Caco-2 (cell line): ENCODE results near the gene RHBDL2. TPM values are rescaled to one million over a fixed set of nuclear protein-coding genes. Genes with fewer than 3 reads are reported as not detected.
"Not testable (repeated sequence)": the region's sequence is repeated elsewhere in the genome, so short reads cannot be mapped to it uniquely, and the experiment has no call there.

ENCODE experiments used
- BruUV-seq: library from RNA; stranded (reverse); fragments of 400-500 nt; replicated peaks from 2 replicates; lab custom pipeline; 2021; lab: Mats Ljungman, UMichigan
- CTCF ChIA-PET: fragments of 300-600 bp; sonication (Branson Sonifier 250); formaldehyde crosslinking; loops from one replicate; lab custom pipeline; 2022; ENCODE audit warnings: antibody characterized with exemption; lab: Charles Lee
- POLR2A ChIA-PET: fragments of 300-600 bp; sonication (Branson Sonifier 250); formaldehyde crosslinking; loops from one replicate; lab custom pipeline; 2022; ENCODE audit warnings: antibody characterized with exemption; lab: Charles Lee
- DNase-seq, 2 experiments: peaks; one replicate each; pipeline versions ENCODE4 v3.0.0 to v3.0.0-alpha.2; 2020 to 2022
- H3K27me3 ChIP-seq: replicated peaks from 2 replicates; pipeline ENCODE4 v1.6.0; 2011; ENCODE audit warnings: low read length; ENCODE audit not compliant: control insufficient read depth, insufficient read depth
- H3K36me3 ChIP-seq: 2 replicates; pipeline ENCODE4 v1.5.1; 2011; ENCODE audit warnings: low read length; ENCODE audit not compliant: control insufficient read depth, insufficient read depth
- H3K4me1 ChIP-seq: fragments of 250-450 bp; sonication (Bioruptor Pico); 2 replicates; pipeline ENCODE4 v1.5.1; 2020; ENCODE audit warnings: mild to moderate bottlenecking
- H3K4me3 ChIP-seq: 2 replicates; pipeline ENCODE4 v1.5.1; 2011; ENCODE audit warnings: low read depth, mild to moderate bottlenecking, control low read depth, low read length
- H3K9me3 ChIP-seq: fragments of 250-450 bp; sonication (Bioruptor Pico); 2 replicates; pipeline ENCODE4 v1.5.1; 2020; ENCODE audit warnings: mild to moderate bottlenecking, moderate library complexity
- H3K27ac Mint-ChIP-seq: one replicate; pipeline ENCODE4 v1.8.0; 2022; ENCODE audit warnings: mixed read lengths; ENCODE audit not compliant: unreplicated experiment
- H3K27me3 Mint-ChIP-seq: one replicate; pipeline ENCODE4 v1.8.0; 2022; ENCODE audit warnings: mixed read lengths; ENCODE audit not compliant: insufficient read depth, unreplicated experiment
- H3K36me3 Mint-ChIP-seq: one replicate; pipeline ENCODE4 v1.8.0; 2022; ENCODE audit warnings: mild to moderate bottlenecking, mixed read lengths; ENCODE audit not compliant: insufficient read depth, unreplicated experiment
- H3K4me1 Mint-ChIP-seq: one replicate; pipeline ENCODE4 v1.8.0; 2022; ENCODE audit warnings: low read depth, mixed read lengths; ENCODE audit not compliant: unreplicated experiment
- H3K4me3 Mint-ChIP-seq: one replicate; pipeline ENCODE4 v1.8.0; 2022; ENCODE audit warnings: mild to moderate bottlenecking, moderate library complexity, mixed read lengths; ENCODE audit not compliant: unreplicated experiment
- H3K9me3 Mint-ChIP-seq: one replicate; pipeline ENCODE4 v1.8.0; 2022; ENCODE audit warnings: mixed read lengths; ENCODE audit not compliant: unreplicated experiment
- CTCF ChIP-seq, 2 experiments: fragments of 200-600 bp in 1 of 2; IDR thresholded peaks; 1 replicate in 1 of 2; 2 replicates in 1 of 2; pipeline versions ENCODE4 v1.5.1 to v1.8.0; 2011 to 2022; ENCODE audit warnings: antibody characterized with exemption in 1 of 2, control low read depth in 1 of 2, inconsistent platforms in 1 of 2, low read depth in 1 of 2, low read length in 1 of 2, mild to moderate bottlenecking in 1 of 2, moderate library complexity in 1 of 2; ENCODE audit not compliant: insufficient read depth in 1 of 2, severe bottlenecking in 1 of 2, unreplicated experiment in 1 of 2
- intact Hi-C: fragments of 100-400 bp; cut with micrococcal nuclease; formaldehyde crosslinking; loops from one replicate; pipeline ENCODE4 v1.10.0; 2022; ENCODE audit not compliant: unreplicated experiment
- total RNA-seq: library from RNA; stranded (reverse); gene quantifications from 2 replicates; pipeline ENCODE4 v1.2.3, GENCODE V29; 2022

RHBDL2 gene
- total RNA-seq, 1 experiment from 2014 or later: not detected

- H3K36me3 ChIP-seq: no peaks in the 10 kb centered on the region
- TF ChIP-seq CTCF (IDR thresholded peaks at IDR 0.05; ENCODE audit: insufficient read depth in 1 of 2, low read depth in 1 of 2, low read length in 1 of 2, severe bottlenecking in 1 of 2, unreplicated experiment in 1 of 2): no peak
- no peak for DNase-seq
- no peaks in the 10 kb centered on the region for H3K9me3 ChIP-seq
- H3K27me3 ChIP-seq: no peaks in the 10 kb centered on the region
- H3K4me3 ChIP-seq: no peak overlapping the region
- ChIA-PET CTCF (no interaction called here), POLR2A (no interaction called here)
- no TSS peak for BruUV-seq
- H3K27me3 Mint-ChIP-seq: no peaks in the 10 kb centered on the region
- no peak overlapping the region for H3K4me3 Mint-ChIP-seq
- no peaks in the 10 kb centered on the region for H3K9me3 Mint-ChIP-seq
- peaks cover 9% of the 10 kb centered on the region for H3K4me1 Mint-ChIP-seq
- no peak overlapping the region for H3K27ac Mint-ChIP-seq
- peaks cover 37% of the 10 kb centered on the region for H3K36me3 Mint-ChIP-seq
- intact Hi-C loops: no loop called here
- no peaks in the 10 kb centered on the region for H3K4me1 ChIP-seq
These were observed 93.6 kb downstream of the RHBDL2 start for GRCh38 chr1:38848071-38848470.

- POLR2A ChIA-PET: no interaction called here
- BruUV-seq: no TSS peak
- Mint-ChIP-seq H3K4me3 (no peak overlapping the region), H3K9me3 (no peaks in the 10 kb centered on the region), H3K4me1 (peaks cover 9% of the 10 kb centered on the region), H3K27ac (no peak overlapping the region), H3K27me3 (no peaks in the 10 kb centered on the region), H3K36me3 (peaks cover 33% of the 10 kb centered on the region)
- no peaks in the 10 kb centered on the region for H3K9me3 ChIP-seq
- CTCF ChIA-PET: no interaction called here
- no peaks in the 10 kb centered on the region for H3K36me3 ChIP-seq
- no peak for TF ChIP-seq CTCF (IDR thresholded peaks at IDR 0.05; ENCODE audit: insufficient read depth in 1 of 2, low read depth in 1 of 2, low read length in 1 of 2, severe bottlenecking in 1 of 2, unreplicated experiment in 1 of 2)
- intact Hi-C loops: no loop called here
- no peak overlapping the region for H3K4me3 ChIP-seq
- DNase-seq: no peak
- H3K27me3 ChIP-seq: no peaks in the 10 kb centered on the region
- H3K4me1 ChIP-seq: no peaks in the 10 kb centered on the region
These were observed 95.4 kb downstream of the RHBDL2 start for GRCh38 chr1:38846210-38846609.

GRCh38 chr1:38845088-38845487 is 96.5 kb downstream of the RHBDL2 start:
- H3K4me1 ChIP-seq, H3K27me3 Mint-ChIP-seq, H3K4me3 Mint-ChIP-seq, H3K9me3 Mint-ChIP-seq, H3K27me3 ChIP-seq, H3K9me3 ChIP-seq, DNase-seq, POLR2A ChIA-PET, H3K27ac Mint-ChIP-seq, H3K4me1 Mint-ChIP-seq, BruUV-seq, intact Hi-C loops, H3K36me3 ChIP-seq, H3K4me3 ChIP-seq: not testable (repeated sequence)
- CTCF ChIA-PET: interaction anchor here (0.8 kb wide), 1 partner anchor 10 kb away, joined by 3 read pairs; no protein-coding TSS in a partner anchor
- peaks cover 30% of the 10 kb centered on the region for H3K36me3 Mint-ChIP-seq

GRCh38 chr1:38840281-38840680 is 101.3 kb downstream of the RHBDL2 start:
- Mint-ChIP-seq H3K27me3 (no peaks in the 10 kb centered on the region), H3K4me1 (peaks cover 9% of the 10 kb centered on the region), H3K27ac (no peak overlapping the region), H3K36me3 (peaks cover 36% of the 10 kb centered on the region), H3K4me3 (no peak overlapping the region), H3K9me3 (no peaks in the 10 kb centered on the region)
- DNase-seq: no peak
- Histone ChIP-seq H3K4me3 (no peak overlapping the region), H3K27me3 (no peaks in the 10 kb centered on the region), H3K4me1 (no peaks in the 10 kb centered on the region), H3K36me3 (no peaks in the 10 kb centered on the region), H3K9me3 (no peaks in the 10 kb centered on the region)
- BruUV-seq: no TSS peak
- no peak for TF ChIP-seq CTCF (IDR thresholded peaks at IDR 0.05; ENCODE audit: insufficient read depth in 1 of 2, low read depth in 1 of 2, low read length in 1 of 2, severe bottlenecking in 1 of 2, unreplicated experiment in 1 of 2)
- intact Hi-C loops: no loop called here
- CTCF ChIA-PET: no interaction called here
- POLR2A ChIA-PET: no interaction called here
